ENCODE measurements around the gene CFAP54. TPM values are rescaled to one million over a fixed set of nuclear protein-coding genes. Genes with fewer than 3 reads are reported as not detected.

CFAP54 gene
- polyA plus RNA-seq, 1 donor from 2014 or later: 1.1 TPM

- H3F3A ChIP-seq (ENCODE audit: insufficient read depth, low read length, poor library complexity, severe bottlenecking): no peaks in the 10 kb centered on the region
- H3K27ac ChIP-seq (ENCODE audit: low read length): no peak overlapping the region
- H3K4me3 ChIP-seq (ENCODE audit: low read length): no peak overlapping the region
- H3K9ac ChIP-seq (ENCODE audit: low read length): no peak overlapping the region
- no peak overlapping the region for H3K4me2 ChIP-seq (ENCODE audit: low read length)
- H4K20me1 ChIP-seq (ENCODE audit: insufficient read depth): no peaks in the 10 kb centered on the region
- H3K9me2 ChIP-seq (ENCODE audit: insufficient read depth, low read length): no peaks in the 10 kb centered on the region
- H3K9me3 ChIP-seq (ENCODE audit: low read length): no peaks in the 10 kb centered on the region
- TF ChIP-seq EP300 (conservative IDR thresholded peaks at IDR 0.05; ENCODE audit: poor library complexity, severe bottlenecking): no peak
- no peak for TF ChIP-seq EZH2 (IDR thresholded peaks at IDR 0.05; ENCODE audit: borderline replicate concordance, insufficient read depth, low read length, poor library complexity, severe bottlenecking)
- TF ChIP-seq TAF1 (IDR thresholded peaks at IDR 0.05; ENCODE audit: low read depth): no peak
- no peak for TF ChIP-seq CTCF (IDR thresholded peaks at IDR 0.05; ENCODE audit: poor library complexity, severe bottlenecking)
- no peak for TF ChIP-seq MXI1 (conservative IDR thresholded peaks at IDR 0.05; ENCODE audit: poor library complexity, severe bottlenecking)
- no peak for TF ChIP-seq POLR2AphosphoS5 (IDR thresholded peaks at IDR 0.05)
- TF ChIP-seq RAD21 (conservative IDR thresholded peaks at IDR 0.05): no peak
- no peak for TF ChIP-seq REST (IDR thresholded peaks at IDR 0.05; ENCODE audit: borderline replicate concordance)
- no peak for TF ChIP-seq SMC3 (conservative IDR thresholded peaks at IDR 0.05; ENCODE audit: poor library complexity)
- H3K36me3 ChIP-seq (ENCODE audit: insufficient read depth, low read length): no peaks in the 10 kb centered on the region
- no peaks in the 10 kb centered on the region for H3K79me2 ChIP-seq (replicated peaks; ENCODE audit: insufficient read depth, low read length)
- H3K27me3 ChIP-seq (ENCODE audit: insufficient read depth, low read depth, low read length): no peaks in the 10 kb centered on the region
- H2AFZ ChIP-seq (ENCODE audit: low read depth, low read length): no peak overlapping the region
These were observed 381.6 kb downstream of the CFAP54 start for GRCh38 chr12:96870946-96871345.

GRCh38 chr12:96872961-96873360, 383.6 kb downstream of the CFAP54 start:
- H4K20me1 ChIP-seq (ENCODE audit: insufficient read depth): no peaks in the 10 kb centered on the region
- no peak overlapping the region for H3K4me2 ChIP-seq (ENCODE audit: low read length)
- no peaks in the 10 kb centered on the region for H3K27me3 ChIP-seq (ENCODE audit: insufficient read depth, low read depth, low read length)
- H2AFZ ChIP-seq (ENCODE audit: low read depth, low read length): no peak overlapping the region
- no peaks in the 10 kb centered on the region for H3K9me3 ChIP-seq (ENCODE audit: low read length)
- H3K9me2 ChIP-seq (ENCODE audit: insufficient read depth, low read length): no peaks in the 10 kb centered on the region
- H3K27ac ChIP-seq (ENCODE audit: low read length): no peak overlapping the region
- H3F3A ChIP-seq (ENCODE audit: insufficient read depth, low read length, poor library complexity, severe bottlenecking): no peaks in the 10 kb centered on the region
- H3K4me3 ChIP-seq (ENCODE audit: low read length): no peak overlapping the region
- no peaks in the 10 kb centered on the region for H3K36me3 ChIP-seq (ENCODE audit: insufficient read depth, low read length)
- TF ChIP-seq MXI1 (conservative IDR thresholded peaks at IDR 0.05; ENCODE audit: poor library complexity, severe bottlenecking) (no peak), SMC3 (conservative IDR thresholded peaks at IDR 0.05; ENCODE audit: poor library complexity) (no peak), POLR2AphosphoS5 (IDR thresholded peaks at IDR 0.05) (no peak), CTCF (IDR thresholded peaks at IDR 0.05; ENCODE audit: poor library complexity, severe bottlenecking) (no peak), EP300 (conservative IDR thresholded peaks at IDR 0.05; ENCODE audit: poor library complexity, severe bottlenecking) (no peak), EZH2 (IDR thresholded peaks at IDR 0.05; ENCODE audit: borderline replicate concordance, insufficient read depth, low read length, poor library complexity, severe bottlenecking) (no peak), RAD21 (conservative IDR thresholded peaks at IDR 0.05) (no peak)
- no peaks in the 10 kb centered on the region for H3K79me2 ChIP-seq (replicated peaks; ENCODE audit: insufficient read depth, low read length)
- no peak overlapping the region for H3K9ac ChIP-seq (ENCODE audit: low read length)

All from neural cell (in vitro differentiated cells).